ENCODE measurements around the gene RHOA. TPM values are rescaled to one million over a fixed set of nuclear protein-coding genes. Genes with fewer than 3 reads are reported as not detected.

The RHOA gene
- total and polyA plus RNA-seq, 2 of the 13 experiments (the other 11 are each of a cell fraction or from before 2014, with no cell fraction given): 131 to 177 TPM

GRCh38 chr3:49421890-49422378, 10.2 kb upstream of the RHOA start (continued):
- TF ChIP-seq TFE3 (CRISPR knock-in tag; IDR thresholded peaks at IDR 0.05) (no peak), ZNF709 (CRISPR knock-in tag; IDR thresholded peaks at IDR 0.05) (no peak), KLF16 (CRISPR knock-in tag; IDR thresholded peaks at IDR 0.05) (no peak), ZSCAN9 (CRISPR knock-in tag; IDR thresholded peaks at IDR 0.05; ENCODE audit: borderline replicate concordance) (no peak), MTF2 (CRISPR knock-in tag; IDR thresholded peaks at IDR 0.05; ENCODE audit: borderline replicate concordance) (no peak), ZNF543 (CRISPR knock-in tag; IDR thresholded peaks at IDR 0.05) (peak; percentile 73; the same call in 1 of the 2 replicates), MEIS2 (CRISPR knock-in tag; IDR thresholded peaks at IDR 0.05) (no peak), PAWR (CRISPR knock-in tag; IDR thresholded peaks at IDR 0.05; ENCODE audit: borderline replicate concordance) (no peak; the same call in 1 of the 2 replicates), ZNF766 (CRISPR knock-in tag; IDR thresholded peaks at IDR 0.05; ENCODE audit: borderline replicate concordance) (no peak), ZZZ3 (CRISPR knock-in tag; IDR thresholded peaks at IDR 0.05; ENCODE audit: borderline replicate concordance) (peak; percentile 88), ATF2 (CRISPR knock-in tag; IDR thresholded peaks at IDR 0.05) (no peak), PRDM4 (CRISPR knock-in tag; IDR thresholded peaks at IDR 0.05; ENCODE audit: borderline replicate concordance) (no peak), CBX5 (CRISPR knock-in tag; IDR thresholded peaks at IDR 0.05; ENCODE audit: borderline replicate concordance) (no peak), ZNF777 (CRISPR knock-in tag; IDR thresholded peaks at IDR 0.05) (no peak), ZNF574 (CRISPR knock-in tag; IDR thresholded peaks at IDR 0.05) (no peak), AHR (CRISPR knock-in tag; IDR thresholded peaks at IDR 0.05) (no peak; the same call in 1 of the 2 replicates), SRY (CRISPR knock-in tag; IDR thresholded peaks at IDR 0.05) (no peak), ZNF17 (CRISPR knock-in tag; IDR thresholded peaks at IDR 0.05) (no peak), HNRNPL (IDR thresholded peaks at IDR 0.05; ENCODE audit: low read depth, low read length) (no peak), SP5 (CRISPR knock-in tag; IDR thresholded peaks at IDR 0.05; ENCODE audit: borderline replicate concordance, low read depth) (no peak), SATB2 (CRISPR knock-in tag; IDR thresholded peaks at IDR 0.05) (no peak), ZNF580 (CRISPR knock-in tag; IDR thresholded peaks at IDR 0.05; ENCODE audit: borderline replicate concordance, low read depth) (no peak)
